HL-60/S4 (cell line): Measurements from ENCODE around the gene INPP5E.
"Not testable (repeated sequence)": the region's sequence is repeated elsewhere in the genome, so short reads cannot be mapped to it uniquely, and the experiment has no call there.

Experiments used
- in situ Hi-C: fragments of 300-500 bp; cut with MboI; formaldehyde crosslinking; loops from 2 replicates; pipeline ENCODE4 v1.14.3; 2022; ENCODE audit warnings: low sequenced_read_pairs

INPP5E gene

GRCh38 chr9:136430588-136431234 lies 8.9 kb downstream of the INPP5E start:
- in situ Hi-C loops: no loop called here

- in situ Hi-C loops: no loop called here
These were observed 9.8 kb downstream of the INPP5E start for GRCh38 chr9:136429683-136430491.

GRCh38 chr9:136429075-136429628 lies 10.5 kb downstream of the INPP5E start:
- in situ Hi-C loops: no loop called here

GRCh38 chr9:136426787-136427186 lies 12.9 kb downstream of the INPP5E start:
- in situ Hi-C loops: no loop called here

- in situ Hi-C loops: not testable (repeated sequence)
These were observed 14.3 kb downstream of the INPP5E start for GRCh38 chr9:136425367-136425766.

- in situ Hi-C loops: no loop called here
These were observed 14.8 kb downstream of the INPP5E start for GRCh38 chr9:136424750-136425362.

GRCh38 chr9:136423432-136424146 lies 16.1 kb downstream of the INPP5E start:
- in situ Hi-C loops: no loop called here

GRCh38 chr9:136422876-136423275 lies 16.8 kb downstream of the INPP5E start:
- in situ Hi-C loops: no loop called here

- in situ Hi-C loops: no loop called here
These were observed 17.9 kb downstream of the INPP5E start for GRCh38 chr9:136421791-136422190.

- in situ Hi-C loops: no loop called here
These were observed 20.6 kb downstream of the INPP5E start for GRCh38 chr9:136419092-136419420.

GRCh38 chr9:136418182-136419091 lies 21.2 kb downstream of the INPP5E start:
- in situ Hi-C loops: no loop called here

- in situ Hi-C loops: no loop called here
These were observed 22.7 kb downstream of the INPP5E start for GRCh38 chr9:136416914-136417313.

- in situ Hi-C loops: no loop called here
These were observed 23.2 kb downstream of the INPP5E start for GRCh38 chr9:136416427-136416826.

- in situ Hi-C loops: no loop called here
These were observed 26.7 kb downstream of the INPP5E start for GRCh38 chr9:136412962-136413361.

GRCh38 chr9:136411378-136411777 lies 28.3 kb downstream of the INPP5E start:
- in situ Hi-C loops: no loop called here

- in situ Hi-C loops: no loop called here
These were observed 29.0 kb downstream of the INPP5E start, which contains the start of the genes ENTR1 and PMPCA for GRCh38 chr9:136410500-136411287. TSS of gene ENTR1 (minus strand) at chr9:136410614. CDS start at chr9:136410397, 217 bp downstream. TSS of gene PMPCA (plus strand) at chr9:136410658. CDS start at chr9:136410669, 11 bp downstream.

- in situ Hi-C loops: loop anchor here (5.0 kb wide), 1 partner anchor 73 kb away; no protein-coding TSS in a partner anchor
These were observed 29.8 kb downstream of the INPP5E start for GRCh38 chr9:136409557-136410455.

GRCh38 chr9:136407911-136408310 lies 31.7 kb downstream of the INPP5E start:
- in situ Hi-C loops: loop anchor here (5.0 kb wide), 1 partner anchor 71 kb away; no protein-coding TSS in a partner anchor
